HEK293 (cell line): ENCODE results near the gene ARHGAP6.

ENCODE experiments used
- CTCF ChIA-PET: fragments of 350-600 bp; formaldehyde crosslinking; extraction: SDS; loops from one replicate; lab custom pipeline; 2021; ENCODE audit warnings: antibody characterized with exemption; lab: Yijun Ruan, JAX
- POLR2A ChIA-PET: fragments of 300-600 bp; formaldehyde crosslinking; extraction: SDS; loops from one replicate; lab custom pipeline; 2020; ENCODE audit warnings: antibody characterized with exemption, inconsistent platforms; lab: Yijun Ruan, JAX
- H3K27ac ChIP-seq: fragments of 200-500 bp; sonication (Bioruptor generic); 2 replicates; pipeline ENCODE4 v1.5.1; 2014; ENCODE audit warnings: low read depth, low read length, control low read depth, inconsistent platforms; ENCODE audit errors: extremely low read depth
- H3K36me3 ChIP-seq, 2 experiments: fragments of 200-500 bp in 1 of 2; sonication (Bioruptor generic) in 1 of 2; 1 replicate in 1 of 2; 2 replicates in 1 of 2; pipeline ENCODE4 v1.5.1; 2014 to 2017; ENCODE audit warnings: inconsistent platforms in 2 of 2, low read length in 2 of 2; ENCODE audit not compliant: control insufficient read depth in 2 of 2, insufficient read depth in 1 of 2
- H3K4me1 ChIP-seq: fragments of 200-500 bp; sonication (Bioruptor generic); 2 replicates; pipeline ENCODE4 v1.5.1; 2014; ENCODE audit warnings: mild to moderate bottlenecking, low read length, inconsistent platforms; ENCODE audit not compliant: control insufficient read depth, insufficient read depth
- H3K4me3 ChIP-seq: 2 replicates; pipeline ENCODE4 v1.5.1; 2011; ENCODE audit warnings: low read depth, mild to moderate bottlenecking, control low read depth, low read length, moderate library complexity
- H3K9me3 ChIP-seq: fragments of 200-500 bp; sonication (Bioruptor generic); 2 replicates; pipeline ENCODE4 v1.5.1; 2014; ENCODE audit warnings: low read depth, low read length, inconsistent platforms; ENCODE audit not compliant: control insufficient read depth, insufficient read depth
- HOXA7 ChIP-seq: sonication (generic); formaldehyde crosslinking; IDR thresholded peaks from 2 replicates; pipeline ENCODE4 v1.8.1; 2022; ENCODE audit warnings: missing genetic modification reagents, borderline replicate concordance
- KLF10 ChIP-seq: fragments of 450-650 bp; IDR thresholded peaks from 2 replicates; pipeline ENCODE4 v1.5.1; 2018; ENCODE audit warnings: missing biosample characterization, mild to moderate bottlenecking, missing genetic modification characterization
- KLF8 ChIP-seq: fragments of 450-650 bp; formaldehyde crosslinking; IDR thresholded peaks from 2 replicates; pipeline ENCODE4 v1.5.1; 2016; ENCODE audit warnings: missing biosample characterization, missing genetic modification characterization
- ZBTB48 ChIP-seq: fragments of 450-650 bp; formaldehyde crosslinking; IDR thresholded peaks from 2 replicates; pipeline ENCODE4 v1.5.1; 2016; ENCODE audit warnings: missing biosample characterization, missing genetic modification characterization
- ZBTB7A ChIP-seq: fragments of 450-650 bp; formaldehyde crosslinking; IDR thresholded peaks from 2 replicates; pipeline ENCODE4 v1.5.1; 2016; ENCODE audit warnings: low read depth, missing biosample characterization, missing genetic modification characterization
- ZFHX2 ChIP-seq: fragments of 450-650 bp; formaldehyde crosslinking; conservative IDR thresholded peaks from 2 replicates; pipeline ENCODE4 v1.5.1; 2016; ENCODE audit warnings: missing biosample characterization, missing genetic modification characterization
- ZFP41 ChIP-seq: fragments of 450-650 bp; formaldehyde crosslinking; IDR thresholded peaks from 2 replicates; pipeline ENCODE4 v1.5.1; 2016; ENCODE audit warnings: missing biosample characterization, missing genetic modification characterization, borderline replicate concordance
- ZNF112 ChIP-seq: fragments of 450-650 bp; formaldehyde crosslinking; IDR thresholded peaks from 2 replicates; pipeline ENCODE4 v1.5.0; 2017; ENCODE audit warnings: missing biosample characterization, missing genetic modification characterization
- ZNF140 ChIP-seq: fragments of 450-650 bp; formaldehyde crosslinking; IDR thresholded peaks from 2 replicates; pipeline ENCODE4 v1.5.1; 2016; ENCODE audit warnings: missing biosample characterization, missing genetic modification characterization
- ZNF202 ChIP-seq: fragments of 450-650 bp; formaldehyde crosslinking; IDR thresholded peaks from 2 replicates; pipeline ENCODE4 v1.5.1; 2016; ENCODE audit warnings: missing biosample characterization, missing genetic modification characterization, borderline replicate concordance
- ZNF239 ChIP-seq: fragments of 450-650 bp; formaldehyde crosslinking; IDR thresholded peaks from 2 replicates; pipeline ENCODE4 v1.5.1; 2016; ENCODE audit warnings: missing biosample characterization, missing genetic modification characterization
- ZNF248 ChIP-seq: fragments of 450-650 bp; formaldehyde crosslinking; IDR thresholded peaks from 2 replicates; pipeline ENCODE4 v1.5.1; 2017; ENCODE audit warnings: missing biosample characterization, missing genetic modification characterization
- ZNF416 ChIP-seq: fragments of 450-650 bp; formaldehyde crosslinking; IDR thresholded peaks from 2 replicates; pipeline ENCODE4 v1.5.1; 2016; ENCODE audit warnings: missing biosample characterization, missing genetic modification characterization
- ZNF571 ChIP-seq: fragments of 450-650 bp; formaldehyde crosslinking; IDR thresholded peaks from 2 replicates; pipeline ENCODE4 v1.5.0; 2017; ENCODE audit warnings: missing biosample characterization, missing genetic modification characterization
- ZNF623 ChIP-seq: fragments of 450-650 bp; formaldehyde crosslinking; IDR thresholded peaks from 2 replicates; pipeline ENCODE4 v1.5.1; 2016; ENCODE audit warnings: missing biosample characterization, missing genetic modification characterization
- ZNF701 ChIP-seq: fragments of 450-650 bp; formaldehyde crosslinking; IDR thresholded peaks from 2 replicates; pipeline ENCODE4 v1.5.1; 2016; ENCODE audit warnings: missing biosample characterization, missing genetic modification characterization
- ZNF747 ChIP-seq: fragments of 450-650 bp; formaldehyde crosslinking; IDR thresholded peaks from 2 replicates; pipeline ENCODE4 v1.5.1; 2016; ENCODE audit warnings: missing biosample characterization, missing genetic modification characterization
- ZNF768 ChIP-seq: fragments of 450-650 bp; formaldehyde crosslinking; IDR thresholded peaks from 2 replicates; pipeline ENCODE4 v1.5.1; 2018; ENCODE audit warnings: missing biosample characterization, mild to moderate bottlenecking, missing genetic modification characterization
- ZNF777 ChIP-seq: fragments of 450-650 bp; formaldehyde crosslinking; IDR thresholded peaks from 2 replicates; pipeline ENCODE4 v1.5.1; 2017; ENCODE audit warnings: missing biosample characterization, missing genetic modification characterization, borderline replicate concordance
- TF ChIP-seq, protein P1 (sequence below): fragments of 450-650 bp; formaldehyde crosslinking; optimal IDR thresholded peaks from 2 replicates; pipeline ENCODE3; 2016; ENCODE audit warnings: missing biosample characterization, mild to moderate bottlenecking, missing genetic modification characterization
- TF ChIP-seq, protein P2 (sequence below): fragments of 450-650 bp; formaldehyde crosslinking; IDR thresholded peaks from 2 replicates; pipeline ENCODE4 v1.5.1; 2016; ENCODE audit warnings: missing biosample characterization, missing genetic modification characterization, borderline replicate concordance
- TF ChIP-seq, protein P3 (sequence below): fragments of 450-650 bp; formaldehyde crosslinking; IDR thresholded peaks from 2 replicates; pipeline ENCODE4 v1.5.1; 2017; ENCODE audit warnings: missing biosample characterization, missing genetic modification characterization

Gene ARHGAP6

DNA sequence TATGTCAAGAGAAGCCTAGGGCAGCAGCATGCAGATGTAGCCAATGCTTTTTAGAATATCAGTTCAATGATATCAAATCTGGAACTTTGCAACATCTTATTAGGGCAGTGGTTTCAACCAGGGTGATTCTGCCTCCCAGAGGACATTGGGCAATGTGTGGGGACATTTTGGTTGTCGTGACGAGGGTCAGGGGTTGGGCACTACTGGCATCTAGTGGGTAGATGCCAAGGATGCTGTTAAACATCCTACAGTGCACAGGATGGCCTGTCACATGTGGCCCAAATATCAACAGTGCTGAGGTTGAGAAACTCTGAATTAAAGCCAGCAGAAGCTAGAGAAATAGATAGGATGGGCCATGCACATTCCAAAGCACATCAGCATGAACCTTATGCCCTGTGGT is 220.2 kb downstream of the ARHGAP6 start (continued):
- TF ChIP-seq, protein P1, sequence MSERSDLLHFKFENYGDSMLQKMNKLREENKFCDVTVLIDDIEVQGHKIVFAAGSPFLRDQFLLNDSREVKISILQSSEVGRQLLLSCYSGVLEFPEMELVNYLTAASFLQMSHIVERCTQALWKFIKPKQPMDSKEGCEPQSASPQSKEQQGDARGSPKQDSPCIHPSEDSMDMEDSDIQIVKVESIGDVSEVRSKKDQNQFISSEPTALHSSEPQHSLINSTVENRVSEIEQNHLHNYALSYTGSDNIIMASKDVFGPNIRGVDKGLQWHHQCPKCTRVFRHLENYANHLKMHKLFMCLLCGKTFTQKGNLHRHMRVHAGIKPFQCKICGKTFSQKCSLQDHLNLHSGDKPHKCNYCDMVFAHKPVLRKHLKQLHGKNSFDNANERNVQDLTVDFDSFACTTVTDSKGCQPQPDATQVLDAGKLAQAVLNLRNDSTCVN (tag by site-specific recombination), result no peak
- TF ChIP-seq ZNF777 (tag by site-specific recombination), result no peak
- TF ChIP-seq, all 188 proteins: peak for 0

DNA sequence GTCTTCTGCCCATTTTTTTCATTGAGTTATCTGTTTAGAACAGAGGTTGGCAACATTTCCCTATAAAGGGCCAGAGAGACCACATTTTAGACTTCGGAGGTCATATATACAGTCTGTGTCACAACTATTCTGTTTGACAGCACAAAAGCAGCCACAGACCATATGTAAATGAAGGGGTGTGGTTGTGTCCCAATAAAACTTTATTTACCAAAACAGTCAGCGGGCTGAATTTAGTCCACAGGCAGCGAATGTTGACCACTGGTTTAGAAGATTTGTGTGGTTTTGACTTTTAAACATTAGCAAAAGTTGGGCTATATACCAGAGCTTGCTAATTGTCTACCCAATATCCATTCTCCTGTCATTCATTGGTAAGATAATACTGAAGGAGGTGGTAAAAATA is 221.7 kb downstream of the ARHGAP6 start:
- ChIA-PET POLR2A (no interaction called here), CTCF (no interaction called here)
- Histone ChIP-seq H3K4me3 (no peak overlapping the region), H3K36me3 (no peaks in the 10 kb centered on the region), H3K4me1 (no peaks in the 10 kb centered on the region), H3K27ac (no peak overlapping the region), H3K9me3 (no peaks in the 10 kb centered on the region)
- TF ChIP-seq ZBTB7A, result no peak
- no peak for TF ChIP-seq ZNF239 (tag by site-specific recombination)

DNA sequence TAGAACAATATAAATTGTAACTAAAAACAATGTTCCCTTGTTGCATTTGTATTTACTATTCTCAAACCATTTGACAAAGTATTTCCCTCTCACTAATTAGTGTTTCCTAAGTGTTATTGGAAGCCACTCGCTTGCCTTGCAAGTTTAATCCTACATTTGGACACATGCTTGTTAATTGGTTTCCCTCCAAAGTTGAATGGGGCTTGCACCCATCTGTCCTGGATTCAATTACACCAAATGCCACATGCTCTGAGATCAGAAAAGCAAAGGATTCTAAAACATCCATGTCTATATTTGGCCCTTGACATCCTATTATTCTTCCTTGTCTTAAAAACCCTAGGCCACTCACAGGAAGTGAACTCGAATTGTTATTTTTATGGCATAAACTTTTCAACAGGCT is 225.9 kb downstream of the ARHGAP6 start:
- no peaks in the 10 kb centered on the region for H3K4me1 ChIP-seq
- no peak for TF ChIP-seq ZNF571 (tag by site-specific recombination)
- no peak for TF ChIP-seq ZNF202 (tag by site-specific recombination)
- TF ChIP-seq ZNF623, result no peak
- no peak for TF ChIP-seq ZNF248 (tag by site-specific recombination)
- TF ChIP-seq KLF8, result no peak
- TF ChIP-seq ZNF140 (tag by site-specific recombination), result no peak
- no peak for TF ChIP-seq ZNF768 (tag by site-specific recombination)
- no peak for TF ChIP-seq ZNF701 (tag by site-specific recombination)
- no peak for TF ChIP-seq ZNF112
- no peak for TF ChIP-seq ZNF747 (tag by site-specific recombination)
- TF ChIP-seq HOXA7 (CRISPR knock-in tag), result no peak
- no peak for TF ChIP-seq ZBTB48 (tag by site-specific recombination)
- TF ChIP-seq, protein P2, sequence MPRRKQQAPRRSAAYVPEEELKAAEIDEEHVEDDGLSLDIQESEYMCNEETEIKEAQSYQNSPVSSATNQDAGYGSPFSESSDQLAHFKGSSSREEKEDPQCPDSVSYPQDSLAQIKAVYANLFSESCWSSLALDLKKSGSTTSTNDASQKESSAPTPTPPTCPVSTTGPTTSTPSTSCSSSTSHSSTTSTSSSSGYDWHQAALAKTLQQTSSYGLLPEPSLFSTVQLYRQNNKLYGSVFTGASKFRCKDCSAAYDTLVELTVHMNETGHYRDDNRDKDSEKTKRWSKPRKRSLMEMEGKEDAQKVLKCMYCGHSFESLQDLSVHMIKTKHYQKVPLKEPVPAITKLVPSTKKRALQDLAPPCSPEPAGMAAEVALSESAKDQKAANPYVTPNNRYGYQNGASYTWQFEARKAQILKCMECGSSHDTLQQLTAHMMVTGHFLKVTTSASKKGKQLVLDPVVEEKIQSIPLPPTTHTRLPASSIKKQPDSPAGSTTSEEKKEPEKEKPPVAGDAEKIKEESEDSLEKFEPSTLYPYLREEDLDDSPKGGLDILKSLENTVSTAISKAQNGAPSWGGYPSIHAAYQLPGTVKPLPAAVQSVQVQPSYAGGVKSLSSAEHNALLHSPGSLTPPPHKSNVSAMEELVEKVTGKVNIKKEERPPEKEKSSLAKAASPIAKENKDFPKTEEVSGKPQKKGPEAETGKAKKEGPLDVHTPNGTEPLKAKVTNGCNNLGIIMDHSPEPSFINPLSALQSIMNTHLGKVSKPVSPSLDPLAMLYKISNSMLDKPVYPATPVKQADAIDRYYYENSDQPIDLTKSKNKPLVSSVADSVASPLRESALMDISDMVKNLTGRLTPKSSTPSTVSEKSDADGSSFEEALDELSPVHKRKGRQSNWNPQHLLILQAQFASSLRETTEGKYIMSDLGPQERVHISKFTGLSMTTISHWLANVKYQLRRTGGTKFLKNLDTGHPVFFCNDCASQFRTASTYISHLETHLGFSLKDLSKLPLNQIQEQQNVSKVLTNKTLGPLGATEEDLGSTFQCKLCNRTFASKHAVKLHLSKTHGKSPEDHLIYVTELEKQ, result no peak
- CTCF ChIA-PET, result no interaction called here
- no peaks in the 10 kb centered on the region for H3K9me3 ChIP-seq
- no peak overlapping the region for H3K27ac ChIP-seq
- POLR2A ChIA-PET, result no interaction called here
- no peak overlapping the region for H3K4me3 ChIP-seq
- no peaks in the 10 kb centered on the region for H3K36me3 ChIP-seq

DNA sequence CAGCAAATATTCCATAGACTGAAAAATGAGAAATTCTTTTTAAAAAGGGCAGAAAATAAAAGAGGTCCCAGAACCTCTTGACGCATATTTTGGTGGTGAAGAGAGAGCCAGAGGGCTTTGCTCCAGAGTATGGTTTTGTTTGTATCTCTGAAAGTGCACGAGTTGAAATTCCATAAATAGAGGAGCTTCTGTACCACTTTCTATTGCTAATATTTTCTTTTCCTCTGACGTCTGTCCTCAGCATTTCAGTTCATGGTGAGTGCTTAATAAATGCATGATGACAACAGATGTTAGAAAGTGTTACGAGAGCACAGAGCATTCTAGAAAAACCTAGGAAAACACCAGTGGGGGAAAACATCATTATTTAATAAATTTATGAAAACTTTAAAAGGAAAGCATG is 227.0 kb downstream of the ARHGAP6 start:
- no peaks in the 10 kb centered on the region for H3K9me3 ChIP-seq
- H3K36me3 ChIP-seq, result no peaks in the 10 kb centered on the region
- no peak overlapping the region for H3K27ac ChIP-seq
- CTCF ChIA-PET, result no interaction called here
- POLR2A ChIA-PET, result no interaction called here
- no peaks in the 10 kb centered on the region for H3K4me1 ChIP-seq
- no peak overlapping the region for H3K4me3 ChIP-seq
- TF ChIP-seq ZFP41 (no peak), ZFHX2 (no peak), KLF10 (tag by site-specific recombination) (no peak), ZNF416 (no peak)
- TF ChIP-seq, protein P3, sequence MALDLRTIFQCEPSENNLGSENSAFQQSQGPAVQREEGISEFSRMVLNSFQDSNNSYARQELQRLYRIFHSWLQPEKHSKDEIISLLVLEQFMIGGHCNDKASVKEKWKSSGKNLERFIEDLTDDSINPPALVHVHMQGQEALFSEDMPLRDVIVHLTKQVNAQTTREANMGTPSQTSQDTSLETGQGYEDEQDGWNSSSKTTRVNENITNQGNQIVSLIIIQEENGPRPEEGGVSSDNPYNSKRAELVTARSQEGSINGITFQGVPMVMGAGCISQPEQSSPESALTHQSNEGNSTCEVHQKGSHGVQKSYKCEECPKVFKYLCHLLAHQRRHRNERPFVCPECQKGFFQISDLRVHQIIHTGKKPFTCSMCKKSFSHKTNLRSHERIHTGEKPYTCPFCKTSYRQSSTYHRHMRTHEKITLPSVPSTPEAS (tag by site-specific recombination), result no peak
